ENCODE data around the gene SFXN4. TPM values are rescaled to one million over a fixed set of nuclear protein-coding genes. Genes with fewer than 3 reads are reported as not detected.
A peak's percentile ranks its signal among the peaks of the same experiment; 100 is the strongest.
"Not testable (repeated sequence)": the region's sequence is repeated elsewhere in the genome, so short reads cannot be mapped to it uniquely, and the experiment has no call there.

SFXN4 gene
- total RNA-seq, 2 donors from 2014 or later: 30.8 to 37.0 TPM

- intact Hi-C loops (cut with DNase I, micrococcal nuclease): no loop called here
- ATAC-seq (no peak), DNase-seq (no peak)
Measured at GRCh38 chr10:119098576-119098975, 66.9 kb downstream of the SFXN4 start.

- ATAC-seq; DNase-seq; intact Hi-C loops (cut with DNase I, micrococcal nuclease): not testable (repeated sequence)
Measured at GRCh38 chr10:119096641-119097415, 68.7 kb downstream of the SFXN4 start.

DNA sequence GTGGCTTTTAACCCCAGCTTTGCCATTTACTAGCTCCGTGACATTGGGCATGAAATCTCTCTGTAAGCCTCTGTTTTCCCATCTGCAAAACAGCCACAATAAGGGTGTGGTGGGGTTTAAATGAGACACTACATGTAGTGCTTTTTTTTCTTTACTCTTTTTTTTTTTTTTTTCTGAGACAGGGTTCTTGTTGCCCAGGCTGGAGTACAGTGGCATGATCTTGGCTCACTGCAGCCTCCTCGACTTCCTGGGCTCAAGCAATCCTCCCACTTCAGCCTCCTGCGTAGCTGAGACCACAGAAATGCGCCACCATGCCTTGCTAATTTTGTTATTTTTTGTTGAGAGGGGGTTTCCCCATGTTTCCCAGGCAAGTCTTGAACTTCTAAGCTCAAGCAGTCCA is 69.9 kb downstream of the SFXN4 start:
- ATAC-seq (no peak), DNase-seq (no peak)
- intact Hi-C loops (cut with DNase I, micrococcal nuclease): no loop called here

DNA sequence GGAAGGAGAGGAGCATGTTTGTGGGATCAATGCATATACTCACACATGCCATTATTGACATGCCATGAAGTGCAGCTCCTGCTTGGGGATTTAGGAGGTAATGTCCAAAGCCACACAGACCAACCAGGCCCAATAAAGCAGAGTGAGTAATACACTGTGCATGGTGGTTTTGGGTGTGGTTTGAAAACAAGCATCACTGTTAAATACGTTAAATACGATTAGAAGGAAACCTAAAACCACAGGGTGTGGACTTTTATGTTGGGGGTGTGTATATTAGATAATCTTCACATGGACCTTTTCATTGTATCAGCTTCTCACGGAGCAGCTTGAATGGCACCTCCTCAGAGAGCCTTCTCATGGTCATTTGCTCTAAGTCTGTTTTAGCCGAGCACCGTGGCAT is 74.5 kb downstream of the SFXN4 start:
- peak in 1 of 2 donors; percentile 56 for DNase-seq
- ATAC-seq: peak; percentile 84
- intact Hi-C loops (cut with DNase I, micrococcal nuclease): no loop called here

Other genes with a start within 250 kb of the SFXN4 start
- gene NANOS1, start 136.0 kb downstream of the SFXN4 start, total RNA-seq: 1 to 10 TPM in 1 of 2 donors, under 1 TPM in 1; 0.27 to 1.1 TPM
- gene EIF3A, start 84.9 kb downstream of the SFXN4 start, total RNA-seq: 100 to 1,000 TPM in 1 of 2 donors, 10 to 100 TPM in 1; 98.2 to 119 TPM
- 10 to 100 TPM; 39.1 to 53.1 TPM for gene DENND10, start 61.6 kb downstream of the SFXN4 start, total RNA-seq
- gene PRDX3, start 13.1 kb upstream of the SFXN4 start, total RNA-seq: 100 to 1,000 TPM; 102 to 111 TPM
- 10 to 100 TPM in 1 of 2 donors, 1 to 10 TPM in 1; 7.8 to 12.4 TPM for gene GRK5, start 41.9 kb upstream of the SFXN4 start, total RNA-seq

Data from left colon (tissue), 2 donors.